ENCODE measurements around the gene BICRA. TPM values are rescaled to one million over a fixed set of nuclear protein-coding genes. Genes with fewer than 3 reads are reported as not detected.

Gene BICRA
- polyA plus RNA-seq, 1 of the 3 experiments (the other 2 are of a cell fraction), result 1.4 TPM

DNA sequence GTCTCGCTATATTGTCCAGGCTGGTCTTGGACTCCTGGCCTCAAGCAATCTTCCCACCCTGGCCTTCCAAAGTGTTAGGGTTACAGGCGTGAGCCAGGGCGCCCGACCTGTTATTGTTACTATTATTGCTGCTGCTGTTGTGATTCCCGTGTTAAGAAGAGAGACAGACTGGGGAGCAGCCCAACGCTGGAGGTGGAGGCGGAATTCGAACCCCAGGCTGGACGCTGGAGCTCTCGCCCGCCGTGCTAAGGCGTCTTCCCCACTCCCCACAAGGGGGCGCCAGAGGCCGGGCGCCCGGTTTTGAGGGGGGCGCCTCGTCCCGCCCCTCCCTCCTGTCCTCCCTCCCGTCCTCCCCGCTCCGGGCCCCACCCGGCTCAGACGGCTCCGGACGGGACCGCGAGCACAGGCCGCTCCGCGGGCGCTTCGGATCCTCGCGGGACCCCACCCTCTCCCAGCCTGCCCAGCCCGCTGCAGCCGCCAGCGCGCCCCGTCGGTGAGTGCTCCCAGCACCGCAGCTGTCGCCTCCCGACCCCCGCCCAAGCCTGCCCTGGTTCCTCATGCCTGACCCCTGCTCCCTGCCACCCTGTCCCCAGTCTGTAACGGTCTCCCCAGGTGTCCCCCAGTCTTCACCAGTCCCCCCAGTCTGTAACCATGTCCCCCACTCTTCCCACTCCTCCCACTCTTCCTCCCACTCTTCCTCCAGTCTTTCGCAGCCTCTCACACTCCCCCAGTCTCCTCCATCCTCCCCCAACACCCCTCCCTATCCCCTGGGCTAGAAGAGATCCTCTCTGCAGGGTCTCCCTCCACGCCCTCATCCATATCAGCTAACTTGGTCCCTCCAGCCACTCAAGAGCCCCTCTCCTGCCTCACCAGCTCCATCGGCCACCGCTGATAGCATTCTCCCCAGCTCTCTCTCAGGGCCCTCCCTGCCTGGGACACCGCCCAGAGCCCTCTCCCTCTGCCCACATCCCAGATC, 104.4 kb downstream of the BICRA start, which contains the start of gene EHD2:
Gene EHD2 (plus strand): TSS at position 377 of the 976 bp plus-strand sequence. CDS start 3,191 bp downstream, outside the sequence.
- no peaks in the 10 kb centered on the region for H3K9me3 ChIP-seq
- peak within 1 kb of the TSS; percentile 30 to 67; a peak in 2 of 4 replicates for H3K27ac ChIP-seq (ENCODE audit: low read depth in 2 of 2, low read length in 1 of 2)
- peaks cover 0 to 32% of the 10 kb centered on the region in 2 experiments for H3K36me3 ChIP-seq (replicated peaks in 1 of 2; ENCODE audit: control insufficient read depth in 1 of 2, insufficient read depth in 2 of 2, low read length in 1 of 2)
- peak within 1 kb of the TSS; percentile 83 for H3K9ac ChIP-seq
- peak; percentile 88 for DNase-seq
- WGBS (ENCODE audit: low lambda C conversion rate), result 12% methylated on average over 36 of the region's 52 CpGs
- H2AFZ ChIP-seq (ENCODE audit: low read depth), result peak within 1 kb of the TSS; percentile 35; the same call in 1 of the 2 replicates
- ChIA-PET CTCF (interaction anchor here (0.5 to 23.1 kb wide), 30 partner anchors 9 to 279 kb away, joined by 3 to 475 read pairs (median 4); partner anchors contain the start of genes NAPA and NOP53), POLR2A (interaction anchor here (0.6 to 1.3 kb wide), 3 partner anchors 30 to 64 kb away, joined by 5 to 7 read pairs (median 5); partner anchors contain the start of gene NOP53)
- no peaks in the 10 kb centered on the region for H3K27me3 ChIP-seq (ENCODE audit: insufficient read depth)
- peaks cover 7% of the 10 kb centered on the region; the same call in 1 of the 2 replicates for H4K20me1 ChIP-seq (ENCODE audit: insufficient read depth)
- peak; percentile 58; the same call in 1 of the 2 replicates for TF ChIP-seq MAX (IDR thresholded peaks at IDR 0.05; ENCODE audit: low read depth)
- TF ChIP-seq YY1 (IDR thresholded peaks at IDR 0.05; ENCODE audit: low read depth), result 0 out of 2 replicates have a peak, but pooled peaks have one; percentile 28
- peak; percentile 90 for TF ChIP-seq SMC3 (IDR thresholded peaks at IDR 0.05; ENCODE audit: low read depth, low read length)
- peak; percentile 74; the same call in 1 of the 2 replicates for TF ChIP-seq SIN3A (IDR thresholded peaks at IDR 0.05; ENCODE audit: borderline replicate concordance, low read depth, low read length)
- peak; percentile 89 for TF ChIP-seq CTCF (IDR thresholded peaks at IDR 0.05)
- TF ChIP-seq FOXJ3 (CRISPR knock-in tag; IDR thresholded peaks at IDR 0.05), result no peak
- peak; percentile 69; the same call in 1 of the 2 replicates for TF ChIP-seq TAF1 (IDR thresholded peaks at IDR 0.05; ENCODE audit: borderline replicate concordance, low read depth, low read length)
- TF ChIP-seq, protein P1, sequence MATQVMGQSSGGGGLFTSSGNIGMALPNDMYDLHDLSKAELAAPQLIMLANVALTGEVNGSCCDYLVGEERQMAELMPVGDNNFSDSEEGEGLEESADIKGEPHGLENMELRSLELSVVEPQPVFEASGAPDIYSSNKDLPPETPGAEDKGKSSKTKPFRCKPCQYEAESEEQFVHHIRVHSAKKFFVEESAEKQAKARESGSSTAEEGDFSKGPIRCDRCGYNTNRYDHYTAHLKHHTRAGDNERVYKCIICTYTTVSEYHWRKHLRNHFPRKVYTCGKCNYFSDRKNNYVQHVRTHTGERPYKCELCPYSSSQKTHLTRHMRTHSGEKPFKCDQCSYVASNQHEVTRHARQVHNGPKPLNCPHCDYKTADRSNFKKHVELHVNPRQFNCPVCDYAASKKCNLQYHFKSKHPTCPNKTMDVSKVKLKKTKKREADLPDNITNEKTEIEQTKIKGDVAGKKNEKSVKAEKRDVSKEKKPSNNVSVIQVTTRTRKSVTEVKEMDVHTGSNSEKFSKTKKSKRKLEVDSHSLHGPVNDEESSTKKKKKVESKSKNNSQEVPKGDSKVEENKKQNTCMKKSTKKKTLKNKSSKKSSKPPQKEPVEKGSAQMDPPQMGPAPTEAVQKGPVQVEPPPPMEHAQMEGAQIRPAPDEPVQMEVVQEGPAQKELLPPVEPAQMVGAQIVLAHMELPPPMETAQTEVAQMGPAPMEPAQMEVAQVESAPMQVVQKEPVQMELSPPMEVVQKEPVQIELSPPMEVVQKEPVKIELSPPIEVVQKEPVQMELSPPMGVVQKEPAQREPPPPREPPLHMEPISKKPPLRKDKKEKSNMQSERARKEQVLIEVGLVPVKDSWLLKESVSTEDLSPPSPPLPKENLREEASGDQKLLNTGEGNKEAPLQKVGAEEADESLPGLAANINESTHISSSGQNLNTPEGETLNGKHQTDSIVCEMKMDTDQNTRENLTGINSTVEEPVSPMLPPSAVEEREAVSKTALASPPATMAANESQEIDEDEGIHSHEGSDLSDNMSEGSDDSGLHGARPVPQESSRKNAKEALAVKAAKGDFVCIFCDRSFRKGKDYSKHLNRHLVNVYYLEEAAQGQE (IDR thresholded peaks at IDR 0.05; ENCODE audit: low read depth, low read length), result no peak
- no peak for TF ChIP-seq RXRA (IDR thresholded peaks at IDR 0.05; ENCODE audit: borderline replicate concordance, low read depth)
- no peak for TF ChIP-seq RCOR1 (IDR thresholded peaks at IDR 0.05; ENCODE audit: low read length)
- peak; percentile 70; the same call in 1 of the 2 replicates for TF ChIP-seq POLR2AphosphoS5 (IDR thresholded peaks at IDR 0.05; ENCODE audit: low read depth, low read length)
- 0 out of 2 replicates have a peak, but pooled peaks have one; percentile 39 for TF ChIP-seq TEAD4 (IDR thresholded peaks at IDR 0.05; ENCODE audit: borderline replicate concordance, insufficient read depth)
- TF ChIP-seq EP300 (IDR thresholded peaks at IDR 0.05; ENCODE audit: borderline replicate concordance in 1 of 2, low read depth in 1 of 2, low read length in 1 of 2), result peak in 1 of 2 experiments; percentile 36; a peak in 1 of 4 replicates
- TF ChIP-seq, protein P2, sequence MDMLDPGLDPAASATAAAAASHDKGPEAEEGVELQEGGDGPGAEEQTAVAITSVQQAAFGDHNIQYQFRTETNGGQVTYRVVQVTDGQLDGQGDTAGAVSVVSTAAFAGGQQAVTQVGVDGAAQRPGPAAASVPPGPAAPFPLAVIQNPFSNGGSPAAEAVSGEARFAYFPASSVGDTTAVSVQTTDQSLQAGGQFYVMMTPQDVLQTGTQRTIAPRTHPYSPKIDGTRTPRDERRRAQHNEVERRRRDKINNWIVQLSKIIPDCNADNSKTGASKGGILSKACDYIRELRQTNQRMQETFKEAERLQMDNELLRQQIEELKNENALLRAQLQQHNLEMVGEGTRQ (IDR thresholded peaks at IDR 0.05; ENCODE audit: borderline replicate concordance, low read depth, low read length), result no peak
- no peak for TF ChIP-seq MXI1 (IDR thresholded peaks at IDR 0.05; ENCODE audit: low read depth, low read length)
- TF ChIP-seq ELF1 (IDR thresholded peaks at IDR 0.05), result no peak
- TF ChIP-seq TCF12 (IDR thresholded peaks at IDR 0.05), result no peak
- peak; percentile 82 for TF ChIP-seq RAD21 (IDR thresholded peaks at IDR 0.05; ENCODE audit: low read length)
- TF ChIP-seq, protein P3, sequence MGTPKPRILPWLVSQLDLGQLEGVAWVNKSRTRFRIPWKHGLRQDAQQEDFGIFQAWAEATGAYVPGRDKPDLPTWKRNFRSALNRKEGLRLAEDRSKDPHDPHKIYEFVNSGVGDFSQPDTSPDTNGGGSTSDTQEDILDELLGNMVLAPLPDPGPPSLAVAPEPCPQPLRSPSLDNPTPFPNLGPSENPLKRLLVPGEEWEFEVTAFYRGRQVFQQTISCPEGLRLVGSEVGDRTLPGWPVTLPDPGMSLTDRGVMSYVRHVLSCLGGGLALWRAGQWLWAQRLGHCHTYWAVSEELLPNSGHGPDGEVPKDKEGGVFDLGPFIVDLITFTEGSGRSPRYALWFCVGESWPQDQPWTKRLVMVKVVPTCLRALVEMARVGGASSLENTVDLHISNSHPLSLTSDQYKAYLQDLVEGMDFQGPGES (IDR thresholded peaks at IDR 0.05; ENCODE audit: low read depth, low read length), result no peak
- H3F3A ChIP-seq (replicated peaks; ENCODE audit: insufficient read depth), result peaks cover 11% of the 10 kb centered on the region
- peaks cover 3 to 4% of the 10 kb centered on the region in 2 experiments; a peak in 3 of 4 replicates for H3K4me1 ChIP-seq (ENCODE audit: control insufficient read depth in 1 of 2, insufficient read depth in 2 of 2, low read depth in 1 of 2, low read length in 1 of 2)
- peaks cover 52% of the 10 kb centered on the region for H3K79me2 ChIP-seq (ENCODE audit: insufficient read depth)
- H3K4me3 ChIP-seq (ENCODE audit: low read depth in 2 of 2, low read length in 1 of 2), result peak within 1 kb of the TSS; percentile 58 to 79
- H3K9me2 ChIP-seq, result no peaks in the 10 kb centered on the region
- H3K4me2 ChIP-seq, result peak within 1 kb of the TSS; percentile 87

Measured in SK-N-SH (cell line).